HG02763 (cell line): Measurements from ENCODE around the gene SUMF2.
"Not testable (repeated sequence)": the region's sequence is repeated elsewhere in the genome, so short reads cannot be mapped to it uniquely, and the experiment has no call there.

Source experiments
- ATAC-seq: cut with Tn5 transposase; IDR thresholded peaks from one replicate; pipeline ENCODE4 v1.9.1; 2021; ENCODE audit warnings: mild to moderate bottlenecking, moderate library complexity; ENCODE audit not compliant: unreplicated experiment

Gene SUMF2

GRCh38 chr7:56053993-56054392 lies 10.1 kb upstream of the SUMF2 start:
- ATAC-seq, result no peak

GRCh38 chr7:56062382-56062781 lies 1.7 kb upstream of the SUMF2 start:
- no peak for ATAC-seq

- ATAC-seq, result no peak
These were observed 595 bp upstream of the SUMF2 start for GRCh38 chr7:56063500-56063881.

GRCh38 chr7:56066376-56066775 lies 2.3 kb downstream of the SUMF2 start:
- not testable (repeated sequence) for ATAC-seq

GRCh38 chr7:56074371-56074791 lies 10.3 kb downstream of the SUMF2 start:
- ATAC-seq, result peak; percentile 87

- ATAC-seq, result no peak
These were observed 13.6 kb downstream of the SUMF2 start for GRCh38 chr7:56077681-56078080.

- ATAC-seq, result no peak
These were observed 14.1 kb downstream of the SUMF2 start for GRCh38 chr7:56078196-56078595.

- no peak for ATAC-seq
These were observed 15.5 kb downstream of the SUMF2 start for GRCh38 chr7:56079450-56080185.

- not testable (repeated sequence) for ATAC-seq
These were observed 16.8 kb downstream of the SUMF2 start for GRCh38 chr7:56080726-56081435.

- no peak for ATAC-seq
These were observed 17.7 kb downstream of the SUMF2 start for GRCh38 chr7:56081626-56082340.

- no peak for ATAC-seq
These were observed 19.2 kb downstream of the SUMF2 start for GRCh38 chr7:56083150-56083785.

GRCh38 chr7:56086761-56087160 lies 22.7 kb downstream of the SUMF2 start:
- ATAC-seq, result no peak

GRCh38 chr7:56087445-56087844 lies 23.4 kb downstream of the SUMF2 start:
- ATAC-seq, result no peak

- no peak for ATAC-seq
These were observed 27.5 kb downstream of the SUMF2 start for GRCh38 chr7:56091591-56091990.

- ATAC-seq, result not testable (repeated sequence)
These were observed 28.3 kb downstream of the SUMF2 start for GRCh38 chr7:56092388-56092787.

- ATAC-seq, result no peak
These were observed 28.9 kb downstream of the SUMF2 start, which contains the start of gene PHKG1 for GRCh38 chr7:56092789-56093531. TSS of gene PHKG1 (minus strand) at chr7:56092952. CDS start at chr7:56088941, 4,011 bp downstream.

GRCh38 chr7:56097700-56098099 lies 33.6 kb downstream of the SUMF2 start:
- no peak for ATAC-seq

- not testable (repeated sequence) for ATAC-seq
These were observed 34.3 kb downstream of the SUMF2 start for GRCh38 chr7:56098187-56099008.

GRCh38 chr7:56099653-56100052 lies 35.6 kb downstream of the SUMF2 start:
- no peak for ATAC-seq

GRCh38 chr7:56104138-56104537 lies 40.1 kb downstream of the SUMF2 start:
- not testable (repeated sequence) for ATAC-seq
